ENCODE results near the gene PPIB. TPM values are rescaled to one million over a fixed set of nuclear protein-coding genes. Genes with fewer than 3 reads are reported as not detected.
A peak's percentile ranks its signal among the peaks of the same experiment; 100 is the strongest.

PPIB gene
- total RNA-seq, 1 donor from 2014 or later: 674 TPM

DNA sequence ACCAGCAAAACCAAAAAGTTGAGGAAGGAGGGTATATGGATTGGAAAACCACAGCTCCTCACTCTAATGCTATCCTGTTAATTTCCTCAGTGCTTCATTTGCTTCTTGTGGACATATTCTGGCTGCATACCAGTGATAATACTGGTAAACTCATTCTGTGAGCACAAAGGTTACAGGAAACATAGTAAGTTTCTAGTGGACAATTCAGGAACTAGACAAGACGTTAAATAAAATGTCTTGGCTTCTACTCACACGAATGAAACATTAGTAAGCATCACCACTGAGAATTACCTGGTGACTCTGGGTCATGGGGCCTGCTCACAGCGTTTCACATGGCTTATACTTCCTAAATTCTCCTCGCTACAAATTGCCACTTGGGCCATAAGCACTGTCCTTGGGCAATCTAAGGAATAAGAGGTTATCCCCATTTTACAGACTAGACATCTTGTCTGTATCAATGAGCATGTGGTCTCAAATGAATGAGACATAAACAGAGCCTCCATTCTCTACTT is 20.1 kb upstream of the PPIB start:
- no peak for DNase-seq (ENCODE audit: low spot score in 2 of 2)
- TF ChIP-seq, protein P1, sequence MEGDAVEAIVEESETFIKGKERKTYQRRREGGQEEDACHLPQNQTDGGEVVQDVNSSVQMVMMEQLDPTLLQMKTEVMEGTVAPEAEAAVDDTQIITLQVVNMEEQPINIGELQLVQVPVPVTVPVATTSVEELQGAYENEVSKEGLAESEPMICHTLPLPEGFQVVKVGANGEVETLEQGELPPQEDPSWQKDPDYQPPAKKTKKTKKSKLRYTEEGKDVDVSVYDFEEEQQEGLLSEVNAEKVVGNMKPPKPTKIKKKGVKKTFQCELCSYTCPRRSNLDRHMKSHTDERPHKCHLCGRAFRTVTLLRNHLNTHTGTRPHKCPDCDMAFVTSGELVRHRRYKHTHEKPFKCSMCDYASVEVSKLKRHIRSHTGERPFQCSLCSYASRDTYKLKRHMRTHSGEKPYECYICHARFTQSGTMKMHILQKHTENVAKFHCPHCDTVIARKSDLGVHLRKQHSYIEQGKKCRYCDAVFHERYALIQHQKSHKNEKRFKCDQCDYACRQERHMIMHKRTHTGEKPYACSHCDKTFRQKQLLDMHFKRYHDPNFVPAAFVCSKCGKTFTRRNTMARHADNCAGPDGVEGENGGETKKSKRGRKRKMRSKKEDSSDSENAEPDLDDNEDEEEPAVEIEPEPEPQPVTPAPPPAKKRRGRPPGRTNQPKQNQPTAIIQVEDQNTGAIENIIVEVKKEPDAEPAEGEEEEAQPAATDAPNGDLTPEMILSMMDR (IDR thresholded peaks at IDR 0.05): no peak
- Histone ChIP-seq H3K9me3 (no peaks in the 10 kb centered on the region), H3K4me1 (no peaks in the 10 kb centered on the region), H3K27me3 (no peaks in the 10 kb centered on the region), H3K27ac (no peak overlapping the region), H3K4me3 (no peak overlapping the region), H3K36me3 (peaks cover 0 to 38% of the 10 kb centered on the region in 2 donors)
- intact Hi-C loops (cut with DNase I): no loop called here

- Histone ChIP-seq H3K4me1 (no peaks in the 10 kb centered on the region), H3K36me3 (peaks cover 0 to 43% of the 10 kb centered on the region in 2 donors), H3K9me3 (no peaks in the 10 kb centered on the region), H3K4me3 (no peak overlapping the region), H3K27me3 (no peaks in the 10 kb centered on the region), H3K27ac (no peak overlapping the region)
- TF ChIP-seq, protein P1 (IDR thresholded peaks at IDR 0.05): no peak
- intact Hi-C loops (cut with DNase I): no loop called here
- no peak for DNase-seq (ENCODE audit: low spot score in 2 of 2)
Measured at GRCh38 chr15:64180235-64180824, 17.5 kb upstream of the PPIB start.

DNA sequence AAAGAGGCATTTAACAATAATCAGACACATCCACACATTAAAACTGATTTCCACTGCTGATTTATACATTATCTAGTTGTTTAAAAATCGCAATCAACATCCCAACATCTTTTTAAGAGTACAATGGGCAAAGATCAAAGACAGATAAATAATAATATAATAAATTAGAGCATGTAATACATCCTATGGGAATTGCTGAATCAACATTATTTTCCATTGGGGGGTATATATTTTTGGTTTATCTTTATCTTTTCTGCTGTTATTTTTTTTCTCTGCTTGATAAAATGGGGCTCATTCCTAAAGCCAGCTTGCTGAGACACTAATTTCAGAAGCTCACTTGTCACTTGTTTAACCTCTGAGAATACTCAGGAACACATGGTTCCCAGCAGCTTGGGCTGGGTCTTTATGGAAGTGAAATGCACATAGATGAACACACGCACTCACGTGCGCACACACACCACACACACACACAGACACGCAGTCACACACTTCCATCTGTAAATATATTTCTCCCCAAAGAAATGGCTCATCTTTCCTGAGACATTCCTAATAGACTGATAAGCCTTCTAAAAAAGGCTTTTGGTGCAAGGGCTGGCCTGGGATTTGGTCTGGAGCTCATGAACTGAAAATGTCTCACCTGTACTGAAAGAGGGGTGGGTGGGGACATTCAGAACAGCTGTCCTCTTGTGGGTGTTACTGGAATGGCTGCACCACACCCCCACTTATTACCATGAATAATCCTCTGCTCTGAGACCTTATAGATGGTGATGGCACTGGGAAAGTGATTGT is 3.5 kb upstream of the PPIB start:
- DNase-seq (ENCODE audit: low spot score in 2 of 2): no peak
- peaks cover 9 to 11% of the 10 kb centered on the region in 2 donors for H3K4me1 ChIP-seq
- no peaks in the 10 kb centered on the region for H3K9me3 ChIP-seq
- no peaks in the 10 kb centered on the region for H3K27me3 ChIP-seq
- H3K36me3 ChIP-seq: peaks cover 9 to 15% of the 10 kb centered on the region in 2 donors
- intact Hi-C loops (cut with DNase I): no loop called here
- TF ChIP-seq, protein P1 (IDR thresholded peaks at IDR 0.05): no peak
- no peak overlapping the region for H3K27ac ChIP-seq
- H3K4me3 ChIP-seq: no peak overlapping the region

- Histone ChIP-seq H3K9me3 (no peaks in the 10 kb centered on the region), H3K4me3 (no peak overlapping the region), H3K36me3 (peaks cover 21 to 23% of the 10 kb centered on the region in 2 donors), H3K27me3 (no peaks in the 10 kb centered on the region), H3K27ac (no peak overlapping the region), H3K4me1 (peaks cover 18 to 19% of the 10 kb centered on the region in 2 donors)
- intact Hi-C loops (cut with DNase I): no loop called here
- no peak for DNase-seq (ENCODE audit: low spot score in 2 of 2)
- TF ChIP-seq, protein P1 (IDR thresholded peaks at IDR 0.05): no peak
Measured at GRCh38 chr15:64164436-64164835, 1.6 kb upstream of the PPIB start.

- Histone ChIP-seq H3K4me3 (peak overlapping the region; percentile 18 to 96), H3K9me3 (no peaks in the 10 kb centered on the region), H3K4me1 (peaks cover 18 to 21% of the 10 kb centered on the region in 2 donors), H3K27me3 (no peaks in the 10 kb centered on the region), H3K36me3 (peaks cover 27 to 29% of the 10 kb centered on the region in 2 donors), H3K27ac (peak overlapping the region; percentile 80 to 95)
- intact Hi-C loops (cut with DNase I): loop anchor here (1.0 to 2.0 kb wide), 4 partner anchors 71 to 297 kb away; partner anchors contain the start of genes CIAO2A, CSNK1G1, TRIP4 and ZNF609
- TF ChIP-seq, protein P1 (IDR thresholded peaks at IDR 0.05): no peak
- DNase-seq (ENCODE audit: low spot score in 2 of 2): no peak
Measured at GRCh38 chr15:64163659-64164362, 989 bp upstream of the PPIB start.
